A549 (cell line): ENCODE results near the gene SCN4B.

Experiments
- EHMT2 ChIP-seq: fragments of 200-600 bp; sonication (generic); IDR thresholded peaks from 2 replicates; pipeline ENCODE4 v1.6.1; 2016; ENCODE audit warnings: antibody characterized with exemption, low read depth, mild to moderate bottlenecking, moderate library complexity
- EP300 ChIP-seq, 2 experiments: fragments of >200 bp; sonication (Bioruptor Twin); formaldehyde crosslinking; IDR thresholded peaks; 2 replicates in 1 of 2; 3 replicates in 1 of 2; pipeline ENCODE4 v1.6.1; 2016 to 2017
- HDAC2 ChIP-seq: fragments of 200-600 bp; sonication (generic); IDR thresholded peaks from 2 replicates; pipeline ENCODE4 v1.6.1; 2016
- JUN ChIP-seq, 2 experiments: fragments of >200 bp; sonication (Bioruptor Twin); formaldehyde crosslinking; IDR thresholded peaks; 2 replicates in 1 of 2; 3 replicates in 1 of 2; pipeline ENCODE4 v1.6.1; 2016 to 2017
- MAFK ChIP-seq: fragments of 450-650 bp; IDR thresholded peaks from 2 replicates; pipeline ENCODE4 v1.6.1; 2014; ENCODE audit not compliant: partially characterized antibody
- POLR2A ChIP-seq: IDR thresholded peaks from 2 replicates; pipeline ENCODE4 v1.6.1; 2012; ENCODE audit warnings: mild to moderate bottlenecking, low read length
- RAD21 ChIP-seq, 2 experiments: fragments of >200 bp in 1 of 2; sonication (Bioruptor Twin) in 1 of 2; formaldehyde crosslinking in 1 of 2; IDR thresholded peaks in 1 of 2; conservative IDR thresholded peaks in 1 of 2; 2 replicates in 1 of 2; 3 replicates in 1 of 2; pipeline ENCODE4 v1.6.1; 2012 to 2018; ENCODE audit warnings: inconsistent platforms in 1 of 2
- TF ChIP-seq, protein P1 (sequence below): fragments of >200 bp; sonication (Bioruptor Twin); formaldehyde crosslinking; IDR thresholded peaks from 3 replicates; pipeline ENCODE4 v1.5.1; 2016
- TF ChIP-seq, protein P2 (sequence below): fragments of 250-450 bp; sonication (Bioruptor Pico); IDR thresholded peaks from 2 replicates; pipeline ENCODE4 v1.5.0; 2020; ENCODE audit warnings: low read depth, mild to moderate bottlenecking, moderate library complexity
- TF ChIP-seq, protein P3 (sequence below): fragments of 200-600 bp; sonication (generic); IDR thresholded peaks from 2 replicates; pipeline ENCODE4 v1.6.1; 2016; ENCODE audit warnings: antibody characterized with exemption, mild to moderate bottlenecking, moderate library complexity
- TF ChIP-seq, protein P4 (sequence below): fragments of 450-650 bp; IDR thresholded peaks from 2 replicates; pipeline ENCODE4 v1.6.1; 2014; ENCODE audit warnings: antibody characterized with exemption

DNA sequence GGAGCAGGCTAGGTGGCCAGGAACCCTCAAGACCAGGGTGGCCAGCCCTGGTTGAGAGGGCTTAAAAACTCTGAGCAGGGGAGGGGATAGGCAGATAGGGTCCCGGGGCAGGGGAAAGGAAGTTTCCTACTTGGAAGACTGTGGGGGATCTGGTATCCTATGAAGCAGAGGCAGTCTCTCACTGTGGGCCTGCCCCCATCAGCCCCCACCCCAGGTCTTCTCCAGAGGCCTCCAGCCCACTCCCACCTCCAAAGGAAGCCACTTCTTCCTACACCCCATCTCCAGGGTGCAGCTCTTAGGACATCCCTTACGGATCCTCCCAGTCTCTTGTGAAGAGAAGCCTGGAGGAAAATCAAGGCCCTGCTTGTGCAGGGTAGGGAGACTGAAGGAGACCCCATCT is 16.3 kb downstream of the SCN4B start:
- TF ChIP-seq EHMT2 (no peak), POLR2A (no peak), RAD21 (conservative IDR thresholded peaks at IDR 0.05 in 1 of 2, IDR thresholded peaks at IDR 0.05 in 1 of 2) (no peak), EP300 (IDR thresholded peaks at IDR 0.05) (no peak), JUN (IDR thresholded peaks at IDR 0.05) (no peak), HDAC2 (no peak), MAFK (no peak)
- TF ChIP-seq, protein P1, sequence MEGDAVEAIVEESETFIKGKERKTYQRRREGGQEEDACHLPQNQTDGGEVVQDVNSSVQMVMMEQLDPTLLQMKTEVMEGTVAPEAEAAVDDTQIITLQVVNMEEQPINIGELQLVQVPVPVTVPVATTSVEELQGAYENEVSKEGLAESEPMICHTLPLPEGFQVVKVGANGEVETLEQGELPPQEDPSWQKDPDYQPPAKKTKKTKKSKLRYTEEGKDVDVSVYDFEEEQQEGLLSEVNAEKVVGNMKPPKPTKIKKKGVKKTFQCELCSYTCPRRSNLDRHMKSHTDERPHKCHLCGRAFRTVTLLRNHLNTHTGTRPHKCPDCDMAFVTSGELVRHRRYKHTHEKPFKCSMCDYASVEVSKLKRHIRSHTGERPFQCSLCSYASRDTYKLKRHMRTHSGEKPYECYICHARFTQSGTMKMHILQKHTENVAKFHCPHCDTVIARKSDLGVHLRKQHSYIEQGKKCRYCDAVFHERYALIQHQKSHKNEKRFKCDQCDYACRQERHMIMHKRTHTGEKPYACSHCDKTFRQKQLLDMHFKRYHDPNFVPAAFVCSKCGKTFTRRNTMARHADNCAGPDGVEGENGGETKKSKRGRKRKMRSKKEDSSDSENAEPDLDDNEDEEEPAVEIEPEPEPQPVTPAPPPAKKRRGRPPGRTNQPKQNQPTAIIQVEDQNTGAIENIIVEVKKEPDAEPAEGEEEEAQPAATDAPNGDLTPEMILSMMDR = no peak
- TF ChIP-seq, protein P2, sequence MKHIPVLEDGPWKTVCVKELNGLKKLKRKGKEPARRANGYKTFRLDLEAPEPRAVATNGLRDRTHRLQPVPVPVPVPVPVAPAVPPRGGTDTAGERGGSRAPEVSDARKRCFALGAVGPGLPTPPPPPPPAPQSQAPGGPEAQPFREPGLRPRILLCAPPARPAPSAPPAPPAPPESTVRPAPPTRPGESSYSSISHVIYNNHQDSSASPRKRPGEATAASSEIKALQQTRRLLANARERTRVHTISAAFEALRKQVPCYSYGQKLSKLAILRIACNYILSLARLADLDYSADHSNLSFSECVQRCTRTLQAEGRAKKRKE (CRISPR knock-in tag) = no peak
- TF ChIP-seq, protein P3, sequence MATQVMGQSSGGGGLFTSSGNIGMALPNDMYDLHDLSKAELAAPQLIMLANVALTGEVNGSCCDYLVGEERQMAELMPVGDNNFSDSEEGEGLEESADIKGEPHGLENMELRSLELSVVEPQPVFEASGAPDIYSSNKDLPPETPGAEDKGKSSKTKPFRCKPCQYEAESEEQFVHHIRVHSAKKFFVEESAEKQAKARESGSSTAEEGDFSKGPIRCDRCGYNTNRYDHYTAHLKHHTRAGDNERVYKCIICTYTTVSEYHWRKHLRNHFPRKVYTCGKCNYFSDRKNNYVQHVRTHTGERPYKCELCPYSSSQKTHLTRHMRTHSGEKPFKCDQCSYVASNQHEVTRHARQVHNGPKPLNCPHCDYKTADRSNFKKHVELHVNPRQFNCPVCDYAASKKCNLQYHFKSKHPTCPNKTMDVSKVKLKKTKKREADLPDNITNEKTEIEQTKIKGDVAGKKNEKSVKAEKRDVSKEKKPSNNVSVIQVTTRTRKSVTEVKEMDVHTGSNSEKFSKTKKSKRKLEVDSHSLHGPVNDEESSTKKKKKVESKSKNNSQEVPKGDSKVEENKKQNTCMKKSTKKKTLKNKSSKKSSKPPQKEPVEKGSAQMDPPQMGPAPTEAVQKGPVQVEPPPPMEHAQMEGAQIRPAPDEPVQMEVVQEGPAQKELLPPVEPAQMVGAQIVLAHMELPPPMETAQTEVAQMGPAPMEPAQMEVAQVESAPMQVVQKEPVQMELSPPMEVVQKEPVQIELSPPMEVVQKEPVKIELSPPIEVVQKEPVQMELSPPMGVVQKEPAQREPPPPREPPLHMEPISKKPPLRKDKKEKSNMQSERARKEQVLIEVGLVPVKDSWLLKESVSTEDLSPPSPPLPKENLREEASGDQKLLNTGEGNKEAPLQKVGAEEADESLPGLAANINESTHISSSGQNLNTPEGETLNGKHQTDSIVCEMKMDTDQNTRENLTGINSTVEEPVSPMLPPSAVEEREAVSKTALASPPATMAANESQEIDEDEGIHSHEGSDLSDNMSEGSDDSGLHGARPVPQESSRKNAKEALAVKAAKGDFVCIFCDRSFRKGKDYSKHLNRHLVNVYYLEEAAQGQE = no peak
- TF ChIP-seq, protein P4, sequence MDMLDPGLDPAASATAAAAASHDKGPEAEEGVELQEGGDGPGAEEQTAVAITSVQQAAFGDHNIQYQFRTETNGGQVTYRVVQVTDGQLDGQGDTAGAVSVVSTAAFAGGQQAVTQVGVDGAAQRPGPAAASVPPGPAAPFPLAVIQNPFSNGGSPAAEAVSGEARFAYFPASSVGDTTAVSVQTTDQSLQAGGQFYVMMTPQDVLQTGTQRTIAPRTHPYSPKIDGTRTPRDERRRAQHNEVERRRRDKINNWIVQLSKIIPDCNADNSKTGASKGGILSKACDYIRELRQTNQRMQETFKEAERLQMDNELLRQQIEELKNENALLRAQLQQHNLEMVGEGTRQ = no peak
